ENCODE results near the gene BEX4. TPM values are rescaled to one million over a fixed set of nuclear protein-coding genes. Genes with fewer than 3 reads are reported as not detected.

The BEX4 gene
- 126 TPM for total RNA-seq

GRCh38 chrX:103214870-103215424 is at the start of gene BEX4:
Gene BEX4, plus strand, starts transcription at chrX:103215108. Its CDS starts 1,046 bp downstream, at chrX:103216154.

GRCh38 chrX:103254921-103255493 is 40.1 kb downstream of the BEX4 start, which contains the start of gene TCEAL8:
Gene TCEAL8, minus strand, starts transcription at chrX:103255155. Its CDS starts 1,176 bp downstream, at chrX:103253979.

Other genes with a start within 250 kb of the BEX4 start
- 172 TPM for gene BEX1, start 150.9 kb upstream of the BEX4 start, total RNA-seq
- not detected for gene NXF3, start 122.0 kb upstream of the BEX4 start, total RNA-seq
- 106 TPM for gene TCEAL8, start 40.0 kb downstream of the BEX4 start, total RNA-seq
- gene TCEAL5, start 61.6 kb downstream of the BEX4 start, total RNA-seq = 13.6 TPM
- 113 TPM for gene BEX2, start 95.9 kb downstream of the BEX4 start, total RNA-seq
- gene TCEAL7, start 115.1 kb downstream of the BEX4 start, total RNA-seq = 155 TPM
- gene TCEAL9, start 141.4 kb downstream of the BEX4 start, total RNA-seq = 42.9 TPM
- gene BEX3, start 161.4 kb downstream of the BEX4 start, total RNA-seq = 289 TPM

All from diencephalon (tissue), 1 donor.